Measurements from ENCODE around the gene ASMTL. TPM values are rescaled to one million over a fixed set of nuclear protein-coding genes. Genes with fewer than 3 reads are reported as not detected.
"Not testable (repeated sequence)": the region's sequence is repeated elsewhere in the genome, so short reads cannot be mapped to it uniquely, and the experiment has no call there.

Gene ASMTL
- total RNA-seq, 1 donor from 2014 or later: 24.5 TPM

GRCh38 chrX:1446984-1447968 lies 5.4 kb downstream of the ASMTL start:
- Mint-ChIP-seq H3K9me3 (ENCODE audit: low read depth) (peaks cover 57% of the 10 kb centered on the region), H3K27ac (peak overlapping the region; percentile 86), H3K36me3 (ENCODE audit: insufficient read depth) (peaks cover 62% of the 10 kb centered on the region)
- H3K4me1 Mint-ChIP-seq (ENCODE audit: low read depth); DNase-seq (ENCODE audit: low spot score, unreplicated experiment); H3K27me3 Mint-ChIP-seq; H3K4me3 Mint-ChIP-seq (ENCODE audit: low read depth): not testable (repeated sequence)

GRCh38 chrX:1444561-1445500 lies 7.9 kb downstream of the ASMTL start:
- peaks cover 54% of the 10 kb centered on the region for H3K9me3 Mint-ChIP-seq (ENCODE audit: low read depth)

GRCh38 chrX:1443496-1444075 lies 9.1 kb downstream of the ASMTL start:
- no peak overlapping the region for H3K4me3 Mint-ChIP-seq (ENCODE audit: low read depth)
- peaks cover 41% of the 10 kb centered on the region for H3K9me3 Mint-ChIP-seq (ENCODE audit: low read depth)
- DNase-seq (ENCODE audit: low spot score, unreplicated experiment): no peak
- H3K27ac Mint-ChIP-seq: no peak overlapping the region
- peaks cover 54% of the 10 kb centered on the region for H3K36me3 Mint-ChIP-seq (ENCODE audit: insufficient read depth)
- TF ChIP-seq CTCF (IDR thresholded peaks at IDR 0.05; ENCODE audit: unreplicated experiment): no peak
- H3K27me3 Mint-ChIP-seq: no peaks in the 10 kb centered on the region
- H3K4me1 Mint-ChIP-seq (ENCODE audit: low read depth): no peaks in the 10 kb centered on the region

More at GRCh38 chrX:1444561-1445500, 7.9 kb downstream of the ASMTL start:
- H3K36me3 Mint-ChIP-seq (ENCODE audit: insufficient read depth): peaks cover 62% of the 10 kb centered on the region
- no peaks in the 10 kb centered on the region for H3K27me3 Mint-ChIP-seq
- no peak for DNase-seq (ENCODE audit: low spot score, unreplicated experiment)
- no peak overlapping the region for H3K4me3 Mint-ChIP-seq (ENCODE audit: low read depth)
- peak overlapping the region; percentile 71 for H3K27ac Mint-ChIP-seq
- TF ChIP-seq CTCF (IDR thresholded peaks at IDR 0.05; ENCODE audit: unreplicated experiment): no peak
- no peaks in the 10 kb centered on the region for H3K4me1 Mint-ChIP-seq (ENCODE audit: low read depth)

- H3K36me3 Mint-ChIP-seq (ENCODE audit: insufficient read depth): peaks cover 51% of the 10 kb centered on the region
- no peak overlapping the region for H3K4me3 Mint-ChIP-seq (ENCODE audit: low read depth)
- no peaks in the 10 kb centered on the region for H3K4me1 Mint-ChIP-seq (ENCODE audit: low read depth)
- no peak for DNase-seq (ENCODE audit: low spot score, unreplicated experiment)
- H3K27me3 Mint-ChIP-seq: no peaks in the 10 kb centered on the region
- H3K27ac Mint-ChIP-seq: no peak overlapping the region
- peaks cover 34% of the 10 kb centered on the region for H3K9me3 Mint-ChIP-seq (ENCODE audit: low read depth)
- no peak for TF ChIP-seq CTCF (IDR thresholded peaks at IDR 0.05; ENCODE audit: unreplicated experiment)
Observed at GRCh38 chrX:1442724-1443367, 9.9 kb downstream of the ASMTL start.

GRCh38 chrX:1442016-1442665 lies 10.6 kb downstream of the ASMTL start:
- Mint-ChIP-seq H3K9me3 (ENCODE audit: low read depth) (peaks cover 27% of the 10 kb centered on the region), H3K27me3 (no peaks in the 10 kb centered on the region), H3K4me1 (ENCODE audit: low read depth) (no peaks in the 10 kb centered on the region), H3K27ac (no peak overlapping the region), H3K4me3 (ENCODE audit: low read depth) (no peak overlapping the region), H3K36me3 (ENCODE audit: insufficient read depth) (peaks cover 52% of the 10 kb centered on the region)
- DNase-seq (ENCODE audit: low spot score, unreplicated experiment): no peak
- TF ChIP-seq CTCF (IDR thresholded peaks at IDR 0.05; ENCODE audit: unreplicated experiment): no peak
